ENCODE results near the gene ABCC6. TPM values are rescaled to one million over a fixed set of nuclear protein-coding genes. Genes with fewer than 3 reads are reported as not detected.

Gene ABCC6
- polyA plus RNA-seq, 3 donors: 6.1 to 16.5 (median 14.7) TPM

GRCh38 chr16:16120044-16120381 is 103.3 kb downstream of the ABCC6 start:
- no peak overlapping the region for H3K4me2 ChIP-seq (replicated peaks; ENCODE audit: extremely low read depth, low read length, poor library complexity, severe bottlenecking)
- Mint-ChIP-seq H3K27ac (no peak overlapping the region), H3K9me3 (peaks cover 25 to 43% (median 35%) of the 10 kb centered on the region in 7 donors), H3K4me1 (peaks cover 12% of the 10 kb centered on the region), H3K4me3 (no peak overlapping the region), H3K36me3 (peaks cover 90 to 96% of the 10 kb centered on the region in 2 donors), H3K27me3 (ENCODE audit: low read depth in 3 of 3) (peaks cover 0 to 3% (median 3%) of the 10 kb centered on the region in 3 donors)
- intact Hi-C loops (cut with micrococcal nuclease): no loop called here
- WGBS (ENCODE audit: insufficient coverage): 19% methylated on average over 8 of the region's 8 CpGs
- H3K79me2 ChIP-seq (ENCODE audit: insufficient read depth, low read length): no peaks in the 10 kb centered on the region
- H4K20me1 ChIP-seq (ENCODE audit: insufficient read depth, low read length): peaks cover 16% of the 10 kb centered on the region
- H3K27ac ChIP-seq (ENCODE audit: low read depth in 1 of 2, low read length in 2 of 2): no peak overlapping the region
- peaks cover 29 to 31% of the 10 kb centered on the region in 2 donors for H3K9me3 ChIP-seq (replicated peaks in 1 of 2; ENCODE audit: control insufficient read depth in 1 of 2, insufficient read depth in 1 of 2, low read length in 2 of 2)
- H3K4me1 ChIP-seq (ENCODE audit: control insufficient read depth in 1 of 2, insufficient read depth in 2 of 2, low read length in 2 of 2): no peaks in the 10 kb centered on the region
- no peak overlapping the region for H3K4me3 ChIP-seq (replicated peaks in 1 of 3; ENCODE audit: low read depth in 2 of 3, low read length in 3 of 3)
- DNase-seq: no peak
- TF ChIP-seq, protein P1, sequence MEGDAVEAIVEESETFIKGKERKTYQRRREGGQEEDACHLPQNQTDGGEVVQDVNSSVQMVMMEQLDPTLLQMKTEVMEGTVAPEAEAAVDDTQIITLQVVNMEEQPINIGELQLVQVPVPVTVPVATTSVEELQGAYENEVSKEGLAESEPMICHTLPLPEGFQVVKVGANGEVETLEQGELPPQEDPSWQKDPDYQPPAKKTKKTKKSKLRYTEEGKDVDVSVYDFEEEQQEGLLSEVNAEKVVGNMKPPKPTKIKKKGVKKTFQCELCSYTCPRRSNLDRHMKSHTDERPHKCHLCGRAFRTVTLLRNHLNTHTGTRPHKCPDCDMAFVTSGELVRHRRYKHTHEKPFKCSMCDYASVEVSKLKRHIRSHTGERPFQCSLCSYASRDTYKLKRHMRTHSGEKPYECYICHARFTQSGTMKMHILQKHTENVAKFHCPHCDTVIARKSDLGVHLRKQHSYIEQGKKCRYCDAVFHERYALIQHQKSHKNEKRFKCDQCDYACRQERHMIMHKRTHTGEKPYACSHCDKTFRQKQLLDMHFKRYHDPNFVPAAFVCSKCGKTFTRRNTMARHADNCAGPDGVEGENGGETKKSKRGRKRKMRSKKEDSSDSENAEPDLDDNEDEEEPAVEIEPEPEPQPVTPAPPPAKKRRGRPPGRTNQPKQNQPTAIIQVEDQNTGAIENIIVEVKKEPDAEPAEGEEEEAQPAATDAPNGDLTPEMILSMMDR (IDR thresholded peaks at IDR 0.05): no peak
- no peak overlapping the region for H3K9ac ChIP-seq (ENCODE audit: insufficient read depth, low read length, poor library complexity, severe bottlenecking)
- no peak overlapping the region for H2AFZ ChIP-seq (ENCODE audit: insufficient read depth, low read depth, low read length, poor library complexity, severe bottlenecking)
- H3K36me3 ChIP-seq (replicated peaks in 1 of 2; ENCODE audit: control insufficient read depth in 1 of 2, insufficient read depth in 2 of 2, low read length in 2 of 2): peaks cover 74 to 99% of the 10 kb centered on the region in 2 donors
- H3K27me3 ChIP-seq (ENCODE audit: control insufficient read depth in 2 of 2, insufficient read depth in 2 of 2, low read length in 2 of 2): no peaks in the 10 kb centered on the region

DNA sequence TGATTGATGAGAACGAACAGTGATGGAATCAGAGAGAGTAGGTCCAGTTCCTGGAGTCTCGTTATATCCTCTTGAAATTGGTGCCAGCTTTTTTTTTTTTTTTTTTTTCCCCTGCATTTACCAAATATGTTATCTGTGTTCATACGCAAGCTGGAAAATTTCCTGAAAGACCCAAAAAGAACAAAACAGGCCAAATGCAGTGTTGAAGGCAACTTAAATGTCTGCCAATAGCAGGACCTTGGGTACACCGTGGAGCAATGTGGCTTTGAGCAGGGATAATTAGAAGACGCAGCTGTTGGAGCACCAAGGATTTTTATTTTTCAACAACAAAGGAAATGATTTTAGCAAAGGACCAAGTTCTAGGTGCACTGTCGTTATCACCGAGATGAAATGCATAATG is 105.0 kb downstream of the ABCC6 start:
- Histone ChIP-seq H3K4me2 (replicated peaks; ENCODE audit: extremely low read depth, low read length, poor library complexity, severe bottlenecking) (no peak overlapping the region), H3K79me2 (ENCODE audit: insufficient read depth, low read length) (no peaks in the 10 kb centered on the region), H3K27me3 (ENCODE audit: control insufficient read depth in 2 of 2, insufficient read depth in 2 of 2, low read length in 2 of 2) (no peaks in the 10 kb centered on the region), H3K9ac (ENCODE audit: insufficient read depth, low read length, poor library complexity, severe bottlenecking) (no peak overlapping the region), H3K36me3 (replicated peaks in 1 of 2; ENCODE audit: control insufficient read depth in 1 of 2, insufficient read depth in 2 of 2, low read length in 2 of 2) (peaks cover 71 to 99% of the 10 kb centered on the region in 2 donors), H3K4me1 (ENCODE audit: control insufficient read depth in 1 of 2, insufficient read depth in 2 of 2, low read length in 2 of 2) (no peaks in the 10 kb centered on the region), H2AFZ (ENCODE audit: insufficient read depth, low read depth, low read length, poor library complexity, severe bottlenecking) (no peak overlapping the region), H3K4me3 (replicated peaks in 1 of 3; ENCODE audit: low read depth in 2 of 3, low read length in 3 of 3) (no peak overlapping the region), H4K20me1 (ENCODE audit: insufficient read depth, low read length) (peaks cover 16% of the 10 kb centered on the region), H3K27ac (ENCODE audit: low read depth in 1 of 2, low read length in 2 of 2) (no peak overlapping the region), H3K9me3 (replicated peaks in 1 of 2; ENCODE audit: control insufficient read depth in 1 of 2, insufficient read depth in 1 of 2, low read length in 2 of 2) (peaks cover 21 to 22% of the 10 kb centered on the region in 2 donors)
- Mint-ChIP-seq H3K27me3 (ENCODE audit: low read depth in 3 of 3) (peaks cover 0 to 3% (median 3%) of the 10 kb centered on the region in 3 donors), H3K4me1 (peaks cover 12% of the 10 kb centered on the region), H3K36me3 (peaks cover 87 to 96% of the 10 kb centered on the region in 2 donors), H3K9me3 (peaks cover 15 to 31% (median 24%) of the 10 kb centered on the region in 7 donors), H3K27ac (no peak overlapping the region), H3K4me3 (no peak overlapping the region)
- no peak for DNase-seq
- TF ChIP-seq, protein P1 (IDR thresholded peaks at IDR 0.05): no peak
- 90% methylated on average over 4 of the region's 7 CpGs for WGBS (ENCODE audit: insufficient coverage)
- intact Hi-C loops (cut with micrococcal nuclease): loop anchor here in 1 of 2 donors (10.0 kb wide), 1 partner anchor 56 kb away; no protein-coding TSS in a partner anchor

Data from CD14-positive monocyte (primary cell).